ENCODE data around the gene MPP3.

The MPP3 gene

GRCh38 chr17:43827596-43827995 is 5.3 kb downstream of the MPP3 start:
- TF ChIP-seq ZBTB7A (IDR thresholded peaks at IDR 0.05; ENCODE audit: low read depth) (no peak), USF1 (IDR thresholded peaks at IDR 0.05) (no peak)

GRCh38 chr17:43826206-43826605 is 6.7 kb downstream of the MPP3 start:
- no peak for TF ChIP-seq MAX (IDR thresholded peaks at IDR 0.05)

GRCh38 chr17:43825567-43825966 is 7.4 kb downstream of the MPP3 start:
- no peak for TF ChIP-seq TEAD4 (IDR thresholded peaks at IDR 0.05)
- TF ChIP-seq YY1 (IDR thresholded peaks at IDR 0.05; ENCODE audit: low read depth): no peak
- TF ChIP-seq RAD21 (IDR thresholded peaks at IDR 0.05; ENCODE audit: low read depth): no peak
- no peak for TF ChIP-seq USF1 (IDR thresholded peaks at IDR 0.05)

- no peak for TF ChIP-seq EGR1 (IDR thresholded peaks at IDR 0.05)
- TF ChIP-seq CEBPB (IDR thresholded peaks at IDR 0.05): no peak
Observed at GRCh38 chr17:43823350-43824084, 9.4 kb downstream of the MPP3 start.

GRCh38 chr17:43822570-43823190 is 10.3 kb downstream of the MPP3 start:
- no peak for TF ChIP-seq EGR1 (IDR thresholded peaks at IDR 0.05)

GRCh38 chr17:43820759-43821158 is 12.2 kb downstream of the MPP3 start:
- TF ChIP-seq ZBTB7A (IDR thresholded peaks at IDR 0.05; ENCODE audit: low read depth) (no peak), USF1 (IDR thresholded peaks at IDR 0.05) (no peak), EP300 (IDR thresholded peaks at IDR 0.05; ENCODE audit: borderline replicate concordance) (no peak), TAF1 (IDR thresholded peaks at IDR 0.05; ENCODE audit: low read depth) (no peak), YY1 (IDR thresholded peaks at IDR 0.05; ENCODE audit: low read depth) (no peak), RAD21 (IDR thresholded peaks at IDR 0.05; ENCODE audit: low read depth) (no peak), FOXM1 (IDR thresholded peaks at IDR 0.05; ENCODE audit: borderline replicate concordance, low read depth) (no peak), EGR1 (IDR thresholded peaks at IDR 0.05) (no peak), REST (IDR thresholded peaks at IDR 0.05; ENCODE audit: low read depth) (no peak)

- no peak for TF ChIP-seq ZBTB7A (IDR thresholded peaks at IDR 0.05; ENCODE audit: low read depth)
- no peak for TF ChIP-seq EP300 (IDR thresholded peaks at IDR 0.05; ENCODE audit: borderline replicate concordance)
- TF ChIP-seq REST (IDR thresholded peaks at IDR 0.05; ENCODE audit: low read depth): no peak
- no peak for TF ChIP-seq RAD21 (IDR thresholded peaks at IDR 0.05; ENCODE audit: low read depth)
- TF ChIP-seq CEBPB (IDR thresholded peaks at IDR 0.05): no peak
- no peak for TF ChIP-seq FOXM1 (IDR thresholded peaks at IDR 0.05; ENCODE audit: borderline replicate concordance, low read depth)
- TF ChIP-seq CREB1 (IDR thresholded peaks at IDR 0.05; ENCODE audit: low read depth): no peak
- TF ChIP-seq MAX (IDR thresholded peaks at IDR 0.05): no peak
- TF ChIP-seq TCF12 (IDR thresholded peaks at IDR 0.05; ENCODE audit: low read depth): no peak
- TF ChIP-seq USF1 (IDR thresholded peaks at IDR 0.05): no peak
- TF ChIP-seq EGR1 (IDR thresholded peaks at IDR 0.05): no peak
- TF ChIP-seq TAF1 (IDR thresholded peaks at IDR 0.05; ENCODE audit: low read depth): no peak
- TF ChIP-seq NFIC (IDR thresholded peaks at IDR 0.05): no peak
- no peak for TF ChIP-seq YY1 (IDR thresholded peaks at IDR 0.05; ENCODE audit: low read depth)
- TF ChIP-seq TEAD4 (IDR thresholded peaks at IDR 0.05): no peak
Observed at GRCh38 chr17:43818966-43819365, 14.0 kb downstream of the MPP3 start.
